ENCODE measurements around the gene PPP6R3.

The PPP6R3 gene

DNA sequence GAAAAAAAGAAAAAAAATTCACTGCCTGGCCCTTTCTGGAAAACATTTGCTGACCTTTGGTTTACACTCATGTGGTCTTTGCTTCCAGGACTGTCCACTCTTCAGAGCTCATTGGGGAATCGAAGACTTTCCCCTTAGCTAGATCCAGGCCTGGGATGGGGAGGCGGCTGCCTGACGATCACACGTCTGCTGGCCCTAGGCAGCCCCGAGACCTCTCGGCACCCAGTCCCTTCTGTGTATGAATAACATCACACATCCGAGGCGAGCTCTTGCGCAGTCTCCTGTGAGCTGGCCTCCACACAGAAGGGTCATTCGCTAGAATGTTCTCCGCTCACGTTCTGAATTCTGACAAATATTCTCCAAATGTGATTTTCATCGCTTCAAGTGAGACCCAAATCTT lies 198.1 kb downstream of the PPP6R3 start:
- Histone ChIP-seq H3K27ac (ENCODE audit: insufficient read depth, low read length, poor library complexity, severe bottlenecking) (no peak overlapping the region), H3K27me3 (replicated peaks; ENCODE audit: control insufficient read depth, insufficient read depth, low read length, poor library complexity, severe bottlenecking) (no peaks in the 10 kb centered on the region), H3K4me3 (ENCODE audit: insufficient read depth, low read depth, low read length, poor library complexity, severe bottlenecking) (no peak overlapping the region), H3K36me3 (ENCODE audit: control insufficient read depth, insufficient read depth, low read length) (no peaks in the 10 kb centered on the region), H3K4me1 (ENCODE audit: control insufficient read depth, insufficient read depth, low read length, poor library complexity, severe bottlenecking) (no peaks in the 10 kb centered on the region), H3K9me3 (ENCODE audit: control insufficient read depth, low read length) (no peaks in the 10 kb centered on the region)
- DNase-seq: no peak

DNA sequence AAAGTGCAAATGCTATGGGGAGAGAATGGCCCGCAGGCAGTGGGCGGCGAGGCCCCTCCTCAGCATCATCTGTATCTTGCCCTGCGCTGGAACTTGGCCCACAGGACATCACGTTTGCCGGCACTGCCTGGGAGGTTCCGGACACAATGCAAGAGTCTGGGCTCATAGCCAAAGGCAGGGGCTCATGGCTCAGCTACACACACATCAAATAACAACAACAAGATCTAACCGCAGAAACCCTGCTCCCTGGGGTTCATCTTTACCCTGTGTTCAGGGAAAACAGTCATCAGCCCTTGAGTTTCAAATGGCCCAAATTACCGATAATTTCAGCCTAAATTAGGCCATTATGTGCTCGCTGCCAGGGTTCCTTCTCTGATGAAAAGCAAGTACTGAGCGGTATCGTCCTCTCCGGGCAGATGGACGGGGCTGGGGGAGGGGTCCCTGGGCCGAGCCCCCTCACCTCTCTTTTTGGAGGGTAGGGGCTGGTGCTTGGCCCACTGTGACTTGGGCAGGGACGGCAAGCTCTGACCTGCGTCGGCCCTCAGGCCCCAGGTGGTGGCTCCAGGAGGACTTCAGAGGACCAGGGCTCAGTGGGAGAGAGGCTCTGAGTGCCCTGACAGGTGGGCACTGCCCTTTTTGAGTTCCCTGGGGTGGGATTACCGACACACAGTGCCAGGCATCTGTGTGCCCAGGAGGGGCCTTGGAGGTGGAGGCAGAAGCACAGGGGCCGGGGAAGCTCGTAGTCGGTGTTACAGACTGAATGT lies 198.8 kb downstream of the PPP6R3 start:
- Histone ChIP-seq H3K4me3 (ENCODE audit: insufficient read depth, low read depth, low read length, poor library complexity, severe bottlenecking) (no peak overlapping the region), H3K4me1 (ENCODE audit: control insufficient read depth, insufficient read depth, low read length, poor library complexity, severe bottlenecking) (no peaks in the 10 kb centered on the region), H3K27ac (ENCODE audit: insufficient read depth, low read length, poor library complexity, severe bottlenecking) (no peak overlapping the region), H3K9me3 (ENCODE audit: control insufficient read depth, low read length) (no peaks in the 10 kb centered on the region), H3K36me3 (ENCODE audit: control insufficient read depth, insufficient read depth, low read length) (no peaks in the 10 kb centered on the region), H3K27me3 (replicated peaks; ENCODE audit: control insufficient read depth, insufficient read depth, low read length, poor library complexity, severe bottlenecking) (no peaks in the 10 kb centered on the region)
- DNase-seq: no peak

DNA sequence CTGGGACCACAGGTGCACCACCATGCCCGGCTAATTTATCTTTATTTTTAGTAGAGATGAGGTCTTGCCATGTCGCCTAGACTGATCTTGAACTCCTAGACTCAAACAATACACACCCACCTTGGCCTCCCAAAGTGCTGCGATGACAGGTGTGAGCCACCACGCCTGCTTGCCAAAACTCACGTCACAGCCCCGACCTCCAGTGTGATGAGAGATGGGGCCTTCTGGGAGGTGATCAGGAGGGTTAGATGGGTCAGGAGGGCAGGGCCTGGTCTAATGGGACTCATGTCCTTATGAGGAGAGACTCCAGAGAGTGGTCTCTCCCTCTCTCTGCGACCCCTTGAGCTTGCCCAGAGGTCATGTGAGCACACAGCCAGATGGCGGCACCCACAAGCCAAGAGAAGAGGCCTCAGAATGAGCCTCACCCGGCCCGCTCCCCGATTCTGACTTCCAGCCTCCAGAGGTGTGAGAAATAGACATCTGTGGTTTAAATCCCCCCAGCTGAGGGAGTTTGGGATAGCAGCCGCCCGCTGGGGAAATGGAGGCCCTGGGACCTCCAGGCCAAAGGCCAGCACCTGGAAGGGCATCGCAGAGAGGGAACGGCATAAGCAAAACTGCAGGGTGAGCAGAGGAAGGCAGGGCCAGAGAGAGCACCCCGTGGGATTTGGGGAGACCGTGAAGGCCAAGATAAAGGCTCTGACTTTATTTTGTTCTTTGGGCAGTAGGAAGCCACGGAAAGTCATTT lies 199.7 kb downstream of the PPP6R3 start:
- Histone ChIP-seq H3K4me1 (ENCODE audit: control insufficient read depth, insufficient read depth, low read length, poor library complexity, severe bottlenecking) (no peaks in the 10 kb centered on the region), H3K27me3 (replicated peaks; ENCODE audit: control insufficient read depth, insufficient read depth, low read length, poor library complexity, severe bottlenecking) (no peaks in the 10 kb centered on the region), H3K4me3 (ENCODE audit: insufficient read depth, low read depth, low read length, poor library complexity, severe bottlenecking) (no peak overlapping the region), H3K27ac (ENCODE audit: insufficient read depth, low read length, poor library complexity, severe bottlenecking) (no peak overlapping the region), H3K36me3 (ENCODE audit: control insufficient read depth, insufficient read depth, low read length) (no peaks in the 10 kb centered on the region), H3K9me3 (ENCODE audit: control insufficient read depth, low read length) (no peaks in the 10 kb centered on the region)
- DNase-seq: no peak

DNA sequence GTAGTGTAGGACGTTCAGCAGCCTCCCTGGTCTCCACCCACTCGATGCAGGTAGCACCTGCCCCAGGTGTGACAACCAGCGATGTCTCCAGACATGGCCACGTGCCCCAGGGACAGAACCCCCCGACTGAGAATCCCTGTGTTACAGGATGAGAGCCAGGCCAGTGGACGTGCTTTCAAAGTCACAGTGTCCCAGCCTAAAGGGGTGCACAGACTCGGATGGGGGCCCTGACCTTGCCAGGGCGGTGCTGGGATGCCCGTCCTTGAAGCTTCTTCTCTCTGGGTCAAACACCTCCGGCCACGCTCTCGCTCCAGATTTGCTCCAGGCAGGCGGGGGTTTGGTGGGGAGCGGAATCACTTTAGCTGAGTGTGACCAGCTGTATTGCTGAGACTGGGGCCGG lies 200.5 kb downstream of the PPP6R3 start:
- Histone ChIP-seq H3K4me1 (ENCODE audit: control insufficient read depth, insufficient read depth, low read length, poor library complexity, severe bottlenecking) (no peaks in the 10 kb centered on the region), H3K4me3 (ENCODE audit: insufficient read depth, low read depth, low read length, poor library complexity, severe bottlenecking) (no peak overlapping the region), H3K36me3 (ENCODE audit: control insufficient read depth, insufficient read depth, low read length) (no peaks in the 10 kb centered on the region), H3K27me3 (replicated peaks; ENCODE audit: control insufficient read depth, insufficient read depth, low read length, poor library complexity, severe bottlenecking) (no peaks in the 10 kb centered on the region), H3K9me3 (ENCODE audit: control insufficient read depth, low read length) (no peaks in the 10 kb centered on the region), H3K27ac (ENCODE audit: insufficient read depth, low read length, poor library complexity, severe bottlenecking) (no peak overlapping the region)
- no peak for DNase-seq

DNA sequence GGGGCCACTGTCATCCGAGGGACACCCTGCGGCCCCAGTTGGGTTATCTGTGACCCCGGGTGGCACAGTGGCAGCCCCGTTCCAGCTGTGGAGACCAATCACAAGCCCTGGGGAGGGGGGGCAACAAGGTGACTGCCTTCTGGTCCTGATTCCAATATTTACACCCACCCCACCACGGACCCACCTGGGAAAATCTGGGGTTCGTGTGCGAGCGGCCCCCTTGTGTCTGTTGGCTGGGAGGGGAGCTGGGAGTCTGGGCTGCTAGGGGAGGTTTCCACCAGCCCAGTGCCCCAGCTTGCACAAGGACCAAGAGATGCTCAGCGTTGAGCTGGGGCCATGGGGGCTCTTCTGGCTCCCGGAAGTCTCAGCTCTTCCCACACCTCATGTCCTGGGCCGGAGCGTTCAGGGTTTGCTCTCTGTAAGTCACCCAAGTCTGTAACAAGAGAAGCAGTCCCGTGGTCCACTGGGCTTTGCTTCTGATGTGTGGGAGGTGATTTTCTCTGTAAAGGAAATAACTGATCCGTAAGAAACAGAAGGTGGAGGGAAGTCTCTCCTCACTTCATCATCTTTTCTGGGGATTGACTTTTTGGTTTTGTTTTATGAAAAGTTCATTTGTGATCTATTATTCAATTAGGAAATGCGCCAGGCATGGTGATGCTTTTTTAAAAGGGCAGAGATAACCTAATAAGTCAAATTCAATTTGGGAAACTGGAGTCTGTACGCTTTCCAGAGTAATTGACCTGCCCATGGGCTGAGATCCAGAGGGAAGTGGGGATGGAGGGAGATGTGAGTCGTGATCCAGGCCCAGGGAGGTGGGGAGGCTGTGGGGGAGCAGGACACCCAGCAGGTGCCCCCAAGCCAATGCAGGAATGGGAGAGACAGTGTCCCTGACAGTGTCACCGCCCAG lies 201.4 kb downstream of the PPP6R3 start:
- H3K4me3 ChIP-seq (ENCODE audit: insufficient read depth, low read depth, low read length, poor library complexity, severe bottlenecking): no peak overlapping the region
- no peaks in the 10 kb centered on the region for H3K4me1 ChIP-seq (ENCODE audit: control insufficient read depth, insufficient read depth, low read length, poor library complexity, severe bottlenecking)
- no peaks in the 10 kb centered on the region for H3K27me3 ChIP-seq (replicated peaks; ENCODE audit: control insufficient read depth, insufficient read depth, low read length, poor library complexity, severe bottlenecking)
- no peak overlapping the region for H3K27ac ChIP-seq (ENCODE audit: insufficient read depth, low read length, poor library complexity, severe bottlenecking)
- DNase-seq: no peak
- H3K9me3 ChIP-seq (ENCODE audit: control insufficient read depth, low read length): no peaks in the 10 kb centered on the region
- H3K36me3 ChIP-seq (ENCODE audit: control insufficient read depth, insufficient read depth, low read length): no peaks in the 10 kb centered on the region

DNA sequence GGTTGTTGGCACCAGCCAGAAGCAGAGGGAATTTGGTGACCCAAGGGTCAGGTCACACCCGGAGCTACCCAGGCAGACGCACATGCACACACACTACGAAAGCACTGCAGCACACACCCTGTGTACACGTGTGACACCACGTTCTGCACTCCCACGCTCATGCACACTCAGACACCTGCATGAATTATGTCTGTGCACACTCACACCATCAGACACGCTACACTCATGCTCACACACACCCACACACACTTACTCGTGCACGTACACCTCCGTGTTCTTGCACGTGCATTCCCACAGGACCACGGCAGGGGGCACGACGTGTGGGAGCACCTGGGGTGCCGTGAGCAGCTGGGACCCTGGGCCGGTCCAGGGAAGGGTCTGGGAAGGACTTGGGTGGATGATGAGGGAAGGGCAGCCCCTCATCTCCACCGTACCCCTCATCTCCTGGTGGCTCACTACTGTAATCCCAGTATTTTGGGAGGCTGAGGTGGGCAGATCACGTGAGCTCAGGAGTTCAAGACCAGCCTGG lies 203.0 kb downstream of the PPP6R3 start:
- DNase-seq: no peak
- H3K27ac ChIP-seq (ENCODE audit: insufficient read depth, low read length, poor library complexity, severe bottlenecking): no peak overlapping the region
- no peaks in the 10 kb centered on the region for H3K9me3 ChIP-seq (ENCODE audit: control insufficient read depth, low read length)
- no peaks in the 10 kb centered on the region for H3K36me3 ChIP-seq (ENCODE audit: control insufficient read depth, insufficient read depth, low read length)
- no peak overlapping the region for H3K4me3 ChIP-seq (ENCODE audit: insufficient read depth, low read depth, low read length, poor library complexity, severe bottlenecking)
- H3K4me1 ChIP-seq (ENCODE audit: control insufficient read depth, insufficient read depth, low read length, poor library complexity, severe bottlenecking): no peaks in the 10 kb centered on the region
- H3K27me3 ChIP-seq (replicated peaks; ENCODE audit: control insufficient read depth, insufficient read depth, low read length, poor library complexity, severe bottlenecking): no peaks in the 10 kb centered on the region

DNA sequence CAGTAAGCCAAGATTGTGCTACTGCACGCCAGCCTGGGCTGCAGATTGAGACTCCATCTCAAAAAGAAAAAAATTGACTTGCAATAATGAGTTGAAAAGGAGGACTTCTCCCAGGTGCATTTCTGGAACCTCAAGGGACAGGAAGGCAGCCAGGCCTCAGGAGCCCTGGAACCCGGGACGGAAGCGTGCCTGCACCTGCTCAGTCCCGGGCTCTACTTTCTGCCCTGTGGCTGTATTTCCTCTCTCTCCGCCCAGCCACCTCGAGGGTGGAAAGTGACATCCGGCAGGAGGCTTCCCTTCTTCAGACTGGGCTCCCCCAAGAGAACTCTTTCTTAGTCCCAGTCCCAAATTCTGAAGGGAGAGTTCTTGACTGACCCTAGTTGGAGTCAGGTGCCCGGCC lies 203.6 kb downstream of the PPP6R3 start:
- Histone ChIP-seq H3K36me3 (ENCODE audit: control insufficient read depth, insufficient read depth, low read length) (no peaks in the 10 kb centered on the region), H3K4me1 (ENCODE audit: control insufficient read depth, insufficient read depth, low read length, poor library complexity, severe bottlenecking) (no peaks in the 10 kb centered on the region), H3K27me3 (replicated peaks; ENCODE audit: control insufficient read depth, insufficient read depth, low read length, poor library complexity, severe bottlenecking) (no peaks in the 10 kb centered on the region), H3K27ac (ENCODE audit: insufficient read depth, low read length, poor library complexity, severe bottlenecking) (no peak overlapping the region), H3K4me3 (ENCODE audit: insufficient read depth, low read depth, low read length, poor library complexity, severe bottlenecking) (no peak overlapping the region), H3K9me3 (ENCODE audit: control insufficient read depth, low read length) (no peaks in the 10 kb centered on the region)
- no peak for DNase-seq

DNA sequence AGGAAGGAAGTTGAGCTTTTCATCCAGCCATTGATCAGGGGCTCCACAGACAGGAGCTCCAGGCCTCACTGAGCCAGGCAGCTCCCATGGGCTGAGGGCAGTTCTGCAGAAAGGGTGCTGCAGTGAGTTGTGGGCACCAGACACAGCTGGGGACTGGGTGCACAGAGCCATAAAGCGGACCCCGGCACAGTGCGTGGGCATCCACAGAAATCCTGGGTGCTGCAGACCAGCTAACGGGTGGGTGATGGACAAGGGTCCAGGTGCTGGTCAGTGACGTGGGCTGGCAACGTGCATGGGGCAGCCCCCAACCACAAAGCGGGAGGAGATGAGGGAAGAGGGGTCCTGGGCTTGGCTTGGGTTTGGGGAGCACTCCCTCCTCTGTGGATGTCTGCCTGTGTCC lies 204.4 kb downstream of the PPP6R3 start:
- H3K27me3 ChIP-seq (replicated peaks; ENCODE audit: control insufficient read depth, insufficient read depth, low read length, poor library complexity, severe bottlenecking): no peaks in the 10 kb centered on the region
- no peak for DNase-seq
- no peaks in the 10 kb centered on the region for H3K36me3 ChIP-seq (ENCODE audit: control insufficient read depth, insufficient read depth, low read length)
- no peak overlapping the region for H3K27ac ChIP-seq (ENCODE audit: insufficient read depth, low read length, poor library complexity, severe bottlenecking)
- H3K4me1 ChIP-seq (ENCODE audit: control insufficient read depth, insufficient read depth, low read length, poor library complexity, severe bottlenecking): no peaks in the 10 kb centered on the region
- H3K4me3 ChIP-seq (ENCODE audit: insufficient read depth, low read depth, low read length, poor library complexity, severe bottlenecking): no peak overlapping the region
- H3K9me3 ChIP-seq (ENCODE audit: control insufficient read depth, low read length): no peaks in the 10 kb centered on the region
